Neural progenitor cell (in vitro differentiated cells): ENCODE data around the gene DNAJC28. TPM values are rescaled to one million over a fixed set of nuclear protein-coding genes. Genes with fewer than 3 reads are reported as not detected.
"Not testable (repeated sequence)": the region's sequence is repeated elsewhere in the genome, so short reads cannot be mapped to it uniquely, and the experiment has no call there.

Source experiments
- DNase-seq: peaks from one replicate; pipeline ENCODE4 v3.0.0-alpha.2; 2016; ENCODE audit warnings: low spot score
- H2AFZ ChIP-seq: fragments of 200-600 bp; sonication (generic); replicated peaks from 2 replicates; pipeline ENCODE4 v1.6.1; 2016; ENCODE audit warnings: antibody characterized with exemption
- H3F3A ChIP-seq: fragments of 200-600 bp; sonication (generic); 2 replicates; pipeline ENCODE4 v1.6.1; 2016; ENCODE audit warnings: antibody characterized with exemption, low read depth
- H3K27ac ChIP-seq: fragments of 200-600 bp; sonication (generic); 2 replicates; pipeline ENCODE4 v1.5.1; 2016; ENCODE audit warnings: mild to moderate bottlenecking
- H3K27me3 ChIP-seq: fragments of 200-600 bp; sonication (generic); 2 replicates; pipeline ENCODE4 v1.6.1; 2016; ENCODE audit warnings: mild to moderate bottlenecking, moderate library complexity
- H3K36me3 ChIP-seq: fragments of 200-600 bp; sonication (generic); 2 replicates; pipeline ENCODE4 v1.5.1; 2016
- H3K4me1 ChIP-seq: fragments of 200-600 bp; sonication (generic); 2 replicates; pipeline ENCODE4 v1.6.1; 2016; ENCODE audit warnings: mixed run types
- H3K4me2 ChIP-seq: fragments of 200-600 bp; sonication (generic); 2 replicates; pipeline ENCODE4 v1.6.1; 2016
- H3K4me3 ChIP-seq: fragments of 200-600 bp; sonication (generic); 2 replicates; pipeline ENCODE4 v1.5.1; 2016
- H3K79me2 ChIP-seq: fragments of 200-600 bp; sonication (generic); 2 replicates; pipeline ENCODE4 v1.6.1; 2016; ENCODE audit warnings: low read depth
- H3K9ac ChIP-seq: fragments of 200-600 bp; sonication (generic); 2 replicates; pipeline ENCODE4 v1.6.1; 2016
- H3K9me3 ChIP-seq: fragments of 200-600 bp; sonication (generic); 2 replicates; pipeline ENCODE4 v1.5.1; 2016; ENCODE audit warnings: low read depth
- H4K20me1 ChIP-seq: fragments of 200-600 bp; sonication (generic); 2 replicates; pipeline ENCODE4 v1.6.1; 2016; ENCODE audit warnings: low read depth
- H3K27ac Mint-ChIP-seq: 3 replicates; pipeline ENCODE4 v1.8.0; 2021; ENCODE audit warnings: mixed read lengths
- H3K27me3 Mint-ChIP-seq: 2 replicates; pipeline ENCODE4 v1.8.0; 2022; ENCODE audit warnings: low read depth, mild to moderate bottlenecking, inconsistent platforms, moderate library complexity, mixed read lengths; ENCODE audit not compliant: insufficient read depth
- H3K36me3 Mint-ChIP-seq: 3 replicates; pipeline ENCODE4 v1.8.0; 2021; ENCODE audit warnings: mixed read lengths
- H3K4me1 Mint-ChIP-seq: 3 replicates; pipeline ENCODE4 v1.8.0; 2021; ENCODE audit warnings: mixed read lengths
- H3K4me3 Mint-ChIP-seq: 3 replicates; pipeline ENCODE4 v1.8.0; 2021; ENCODE audit warnings: mild to moderate bottlenecking, moderate library complexity, mixed read lengths
- H3K9me3 Mint-ChIP-seq: 3 replicates; pipeline ENCODE4 v1.8.0; 2020; ENCODE audit warnings: mixed read lengths
- EZH2 ChIP-seq: fragments of 200-600 bp; sonication (generic); IDR thresholded peaks from 2 replicates; pipeline ENCODE4 v1.6.1; 2017; ENCODE audit warnings: antibody characterized with exemption, mild to moderate bottlenecking, moderate library complexity
- EZH2phosphoT487 ChIP-seq: fragments of 200-600 bp; sonication (generic); IDR thresholded peaks from 2 replicates; pipeline ENCODE4 v1.6.1; 2017; ENCODE audit warnings: antibody characterized with exemption
- total RNA-seq: library from RNA; depleted of rRNA; stranded (reverse); fragments of >200 nt; gene quantifications from 2 replicates; pipeline ENCODE4 v1.2.3, GENCODE V29; 2015; ENCODE audit warnings: low replicate concordance
- TF ChIP-seq, protein P1 (sequence below): fragments of 200-600 bp; sonication (generic); IDR thresholded peaks from 2 replicates; pipeline ENCODE4 v1.5.1; 2017; ENCODE audit warnings: antibody characterized with exemption, mild to moderate bottlenecking

The DNAJC28 gene
- total RNA-seq, 1 donor from 2014 or later = 3.8 TPM

DNA sequence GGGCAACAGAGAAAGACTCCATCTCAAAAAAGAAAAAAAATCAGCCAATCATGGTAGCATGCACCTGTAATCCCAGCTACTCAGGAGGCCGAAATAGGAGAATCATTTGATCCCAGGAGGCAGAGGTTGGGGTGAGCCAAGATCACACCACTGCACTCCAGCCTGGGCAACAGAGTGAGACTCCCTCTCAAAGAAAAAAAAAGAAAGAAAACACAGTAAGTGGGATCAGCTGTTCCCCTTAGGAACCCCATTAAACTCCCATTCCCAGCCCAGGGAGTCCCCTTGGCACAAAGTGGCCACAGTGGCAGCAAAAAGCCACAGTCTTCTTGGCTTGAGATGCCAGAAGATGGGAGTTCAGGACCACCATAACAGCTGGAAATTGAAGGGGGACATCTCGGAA lies 20.8 kb downstream of the DNAJC28 start:
- Mint-ChIP-seq H3K4me1 (no peaks in the 10 kb centered on the region), H3K27ac (no peak overlapping the region), H3K27me3 (no peaks in the 10 kb centered on the region), H3K36me3 (peaks cover 3% of the 10 kb centered on the region), H3K4me3 (no peak overlapping the region), H3K9me3 (peaks cover 13% of the 10 kb centered on the region)
- Histone ChIP-seq H3K9ac (no peak overlapping the region), H3F3A (no peaks in the 10 kb centered on the region), H3K36me3 (no peaks in the 10 kb centered on the region), H3K27ac (no peak overlapping the region), H3K79me2 (peaks cover 25% of the 10 kb centered on the region), H2AFZ (no peak overlapping the region), H3K4me3 (no peak overlapping the region), H3K4me2 (no peak overlapping the region), H3K4me1 (no peaks in the 10 kb centered on the region), H4K20me1 (no peaks in the 10 kb centered on the region), H3K27me3 (no peaks in the 10 kb centered on the region), H3K9me3 (no peaks in the 10 kb centered on the region)
- TF ChIP-seq, protein P1, sequence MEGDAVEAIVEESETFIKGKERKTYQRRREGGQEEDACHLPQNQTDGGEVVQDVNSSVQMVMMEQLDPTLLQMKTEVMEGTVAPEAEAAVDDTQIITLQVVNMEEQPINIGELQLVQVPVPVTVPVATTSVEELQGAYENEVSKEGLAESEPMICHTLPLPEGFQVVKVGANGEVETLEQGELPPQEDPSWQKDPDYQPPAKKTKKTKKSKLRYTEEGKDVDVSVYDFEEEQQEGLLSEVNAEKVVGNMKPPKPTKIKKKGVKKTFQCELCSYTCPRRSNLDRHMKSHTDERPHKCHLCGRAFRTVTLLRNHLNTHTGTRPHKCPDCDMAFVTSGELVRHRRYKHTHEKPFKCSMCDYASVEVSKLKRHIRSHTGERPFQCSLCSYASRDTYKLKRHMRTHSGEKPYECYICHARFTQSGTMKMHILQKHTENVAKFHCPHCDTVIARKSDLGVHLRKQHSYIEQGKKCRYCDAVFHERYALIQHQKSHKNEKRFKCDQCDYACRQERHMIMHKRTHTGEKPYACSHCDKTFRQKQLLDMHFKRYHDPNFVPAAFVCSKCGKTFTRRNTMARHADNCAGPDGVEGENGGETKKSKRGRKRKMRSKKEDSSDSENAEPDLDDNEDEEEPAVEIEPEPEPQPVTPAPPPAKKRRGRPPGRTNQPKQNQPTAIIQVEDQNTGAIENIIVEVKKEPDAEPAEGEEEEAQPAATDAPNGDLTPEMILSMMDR = no peak
- TF ChIP-seq EZH2phosphoT487 (no peak), EZH2 (no peak)
- DNase-seq = no peak

DNA sequence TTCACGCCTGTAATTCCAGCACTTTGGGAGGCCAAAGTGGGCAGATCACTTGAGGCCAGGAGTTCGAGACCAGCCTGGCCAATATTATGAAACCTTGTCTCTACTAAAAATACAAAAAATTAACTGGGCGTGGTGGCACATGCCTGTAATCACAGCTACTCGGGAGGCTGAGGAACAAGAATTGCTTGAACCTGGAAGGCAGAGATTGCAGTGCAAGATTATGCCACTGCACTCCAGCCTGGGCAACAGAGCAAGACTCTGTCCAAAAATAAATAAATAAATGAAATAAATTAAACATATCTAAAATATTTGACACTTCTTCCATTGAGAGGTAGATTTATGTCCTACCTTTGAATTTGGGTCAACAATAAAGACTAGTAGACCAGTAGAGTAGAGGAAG lies 22.3 kb downstream of the DNAJC28 start:
- H3K4me3 ChIP-seq, H3K36me3 Mint-ChIP-seq, H3K4me2 ChIP-seq, H4K20me1 ChIP-seq, H3K4me1 ChIP-seq, H3K4me3 Mint-ChIP-seq, H3K27me3 Mint-ChIP-seq, H3K4me1 Mint-ChIP-seq, H3K9me3 ChIP-seq, H3K36me3 ChIP-seq, H2AFZ ChIP-seq, H3K27ac ChIP-seq, DNase-seq, H3F3A ChIP-seq, H3K27me3 ChIP-seq, H3K27ac Mint-ChIP-seq, H3K9ac ChIP-seq: not testable (repeated sequence)
- peaks cover 22% of the 10 kb centered on the region for H3K79me2 ChIP-seq
- peaks cover 12% of the 10 kb centered on the region for H3K9me3 Mint-ChIP-seq

DNA sequence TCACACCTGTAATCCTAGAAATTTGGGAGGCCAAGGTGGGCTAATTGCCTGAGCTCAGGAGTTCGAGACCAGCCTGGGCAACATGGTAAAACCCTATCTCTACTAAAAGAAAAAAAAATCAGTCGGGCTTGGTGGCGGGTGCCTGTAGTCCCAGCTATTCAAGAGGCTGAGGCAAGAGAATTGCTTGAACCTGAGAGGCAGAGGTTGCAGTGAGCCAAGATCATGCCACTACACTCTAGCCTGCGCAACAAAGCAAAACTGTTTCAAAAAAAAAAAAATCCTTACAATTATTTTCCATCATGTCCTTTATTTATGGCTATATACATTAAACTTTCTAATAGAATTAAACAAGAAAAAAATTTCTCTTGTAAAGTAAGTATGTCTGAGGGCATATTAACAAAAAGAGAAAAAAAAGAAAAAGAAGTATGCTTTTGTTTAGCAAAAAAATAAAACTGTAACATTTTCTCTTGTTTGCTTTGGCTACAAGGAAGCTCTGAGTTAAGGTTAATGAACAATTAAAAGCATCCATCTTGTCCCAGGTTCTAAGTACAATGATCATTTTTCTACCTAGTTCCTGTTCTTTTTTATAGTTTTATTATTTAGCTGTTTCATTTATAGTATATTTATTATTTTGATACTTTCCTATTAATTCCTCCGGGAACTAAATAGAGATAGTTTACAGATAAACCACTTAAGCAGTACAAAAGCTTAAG lies 29.8 kb downstream of the DNAJC28 start:
- Histone ChIP-seq H3K9ac (no peak overlapping the region), H3K4me2 (no peak overlapping the region), H3K27me3 (no peaks in the 10 kb centered on the region), H3K36me3 (no peaks in the 10 kb centered on the region), H3K4me3 (no peak overlapping the region), H3K9me3 (no peaks in the 10 kb centered on the region), H3F3A (no peaks in the 10 kb centered on the region), H3K27ac (no peak overlapping the region), H2AFZ (no peak overlapping the region), H3K4me1 (no peaks in the 10 kb centered on the region), H4K20me1 (no peaks in the 10 kb centered on the region), H3K79me2 (no peaks in the 10 kb centered on the region)
- Mint-ChIP-seq H3K27ac (no peak overlapping the region), H3K27me3 (no peaks in the 10 kb centered on the region), H3K9me3 (no peaks in the 10 kb centered on the region), H3K36me3 (peaks cover 2% of the 10 kb centered on the region), H3K4me3 (no peak overlapping the region), H3K4me1 (no peaks in the 10 kb centered on the region)
- TF ChIP-seq, protein P1 = no peak
- TF ChIP-seq EZH2phosphoT487 = no peak
- no peak for DNase-seq

DNA sequence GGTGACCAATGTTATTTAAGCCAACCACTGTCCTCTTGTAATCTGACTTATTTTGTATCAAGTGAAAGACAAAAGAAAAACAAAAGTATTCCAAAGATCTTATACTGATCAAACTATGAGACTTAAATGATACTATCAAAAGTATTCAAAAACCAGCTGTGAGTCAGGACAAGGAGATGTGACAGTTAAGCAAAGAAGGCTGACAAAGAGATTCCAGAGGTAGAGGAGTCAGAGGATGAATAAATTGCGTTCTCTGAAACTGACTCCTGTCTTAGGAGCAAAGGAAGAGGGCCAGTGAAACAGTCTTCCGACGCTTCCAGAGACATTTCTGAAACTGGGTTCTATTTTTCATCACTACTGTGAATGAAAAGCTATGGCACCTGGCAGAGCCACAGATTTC lies 32.7 kb downstream of the DNAJC28 start:
- Histone ChIP-seq H3K27me3 (no peaks in the 10 kb centered on the region), H3K9ac (no peak overlapping the region), H3F3A (no peaks in the 10 kb centered on the region), H2AFZ (no peak overlapping the region), H3K4me2 (no peak overlapping the region), H3K36me3 (no peaks in the 10 kb centered on the region), H4K20me1 (no peaks in the 10 kb centered on the region), H3K79me2 (no peaks in the 10 kb centered on the region), H3K4me3 (no peak overlapping the region), H3K27ac (no peak overlapping the region), H3K4me1 (no peaks in the 10 kb centered on the region), H3K9me3 (no peaks in the 10 kb centered on the region)
- Mint-ChIP-seq H3K4me3 (no peak overlapping the region), H3K4me1 (no peaks in the 10 kb centered on the region), H3K9me3 (no peaks in the 10 kb centered on the region), H3K36me3 (peaks cover 2% of the 10 kb centered on the region), H3K27me3 (no peaks in the 10 kb centered on the region), H3K27ac (no peak overlapping the region)
- TF ChIP-seq, protein P1 = no peak
- TF ChIP-seq EZH2 (no peak), EZH2phosphoT487 (no peak)
- DNase-seq = no peak
